HepG2 (cell line): Measurements from ENCODE around the gene C16orf54. TPM values are rescaled to one million over a fixed set of nuclear protein-coding genes. Genes with fewer than 3 reads are reported as not detected.

Experiments
- ATAD3A ChIP-seq: sonication (generic); formaldehyde crosslinking; IDR thresholded peaks from 2 replicates; pipeline ENCODE4 v1.4.0; 2020; ENCODE audit warnings: missing genetic modification reagents
- DMAP1 ChIP-seq: IDR thresholded peaks from 2 replicates; pipeline ENCODE4 v1.6.1; 2016
- FLYWCH1 ChIP-seq: sonication (generic); formaldehyde crosslinking; IDR thresholded peaks from 2 replicates; pipeline ENCODE4 v1.8.1; 2023; ENCODE audit warnings: mild to moderate bottlenecking, missing genetic modification reagents
- GPN1 ChIP-seq: sonication (generic); formaldehyde crosslinking; IDR thresholded peaks from 2 replicates; pipeline ENCODE4 v1.5.1; 2020; ENCODE audit warnings: missing genetic modification reagents, borderline replicate concordance
- GTF2F1 ChIP-seq: fragments of 150-350 bp; IDR thresholded peaks from 2 replicates; pipeline ENCODE4 v1.6.1; 2014; ENCODE audit warnings: low read length
- HMG20A ChIP-seq: IDR thresholded peaks from 2 replicates; pipeline ENCODE4 v1.6.1; 2016; ENCODE audit warnings: borderline replicate concordance
- HNF4A ChIP-seq: sonication (generic); formaldehyde crosslinking; IDR thresholded peaks from 2 replicates; pipeline ENCODE4 v1.4.0; 2020; ENCODE audit warnings: missing genetic modification reagents
- HOXA5 ChIP-seq: sonication (generic); formaldehyde crosslinking; IDR thresholded peaks from 2 replicates; pipeline ENCODE4 v1.4.0; 2020; ENCODE audit warnings: missing genetic modification reagents
- JARID2 ChIP-seq: sonication (generic); formaldehyde crosslinking; IDR thresholded peaks from 2 replicates; pipeline ENCODE4 v1.8.1; 2023; ENCODE audit warnings: missing genetic modification reagents, inconsistent platforms; ENCODE audit not compliant: insufficient replicate concordance
- KDM6A ChIP-seq: IDR thresholded peaks from 2 replicates; pipeline ENCODE4 v1.6.1; 2016; ENCODE audit warnings: low read depth
- MATR3 ChIP-seq: sonication (generic); formaldehyde crosslinking; IDR thresholded peaks from 2 replicates; pipeline ENCODE4 v1.4.0; 2020; ENCODE audit warnings: missing genetic modification reagents
- MIER3 ChIP-seq: IDR thresholded peaks from 2 replicates; pipeline ENCODE4 v1.6.1; 2016; ENCODE audit warnings: missing compliant biosample characterization, borderline replicate concordance
- MTA3 ChIP-seq: sonication (generic); formaldehyde crosslinking; IDR thresholded peaks from 2 replicates; pipeline ENCODE4 v1.4.0; 2020; ENCODE audit warnings: missing genetic modification reagents
- NKX3-1 ChIP-seq: sonication (generic); formaldehyde crosslinking; IDR thresholded peaks from 2 replicates; pipeline ENCODE4 v1.5.0; 2020; ENCODE audit warnings: missing genetic modification reagents
- ONECUT2 ChIP-seq: sonication (generic); formaldehyde crosslinking; IDR thresholded peaks from 2 replicates; pipeline ENCODE4 v1.4.0; 2020; ENCODE audit warnings: missing genetic modification reagents
- PHF20 ChIP-seq: sonication (generic); formaldehyde crosslinking; IDR thresholded peaks from 2 replicates; pipeline ENCODE4 v1.5.0; 2020; ENCODE audit warnings: mild to moderate bottlenecking, missing genetic modification reagents
- REL ChIP-seq: sonication (generic); formaldehyde crosslinking; conservative IDR thresholded peaks from 2 replicates; pipeline ENCODE4 v1.8.0; 2022; ENCODE audit warnings: mild to moderate bottlenecking, missing genetic modification reagents, moderate library complexity
- SMARCE1 ChIP-seq: fragments of 450-650 bp; IDR thresholded peaks from 2 replicates; pipeline ENCODE4 v1.6.1; 2017; ENCODE audit warnings: borderline replicate concordance
- SRSF1 ChIP-seq: fragments of 200-400 bp; formaldehyde crosslinking; optimal IDR thresholded peaks from 2 replicates; pipeline ENCODE3; 2017; ENCODE audit warnings: mild to moderate bottlenecking, low read depth, low read length, moderate library complexity
- TIGD3 ChIP-seq: sonication (generic); formaldehyde crosslinking; IDR thresholded peaks from 2 replicates; pipeline ENCODE4 v1.5.1; 2020; ENCODE audit warnings: mild to moderate bottlenecking, missing genetic modification reagents, borderline replicate concordance
- ZNF296 ChIP-seq: sonication (generic); formaldehyde crosslinking; conservative IDR thresholded peaks from 2 replicates; pipeline ENCODE4 v1.5.0; 2020; ENCODE audit warnings: mild to moderate bottlenecking, missing genetic modification reagents
- ZNF468 ChIP-seq: sonication (generic); formaldehyde crosslinking; IDR thresholded peaks from 2 replicates; pipeline ENCODE4 v1.8.0; 2022; ENCODE audit warnings: mild to moderate bottlenecking, moderate library complexity, missing genetic modification reagents
- ZNF510 ChIP-seq: sonication (generic); formaldehyde crosslinking; IDR thresholded peaks from 2 replicates; pipeline ENCODE4 v1.4.0; 2020; ENCODE audit warnings: low read depth, mild to moderate bottlenecking, missing genetic modification reagents
- ZNF605 ChIP-seq: sonication (generic); formaldehyde crosslinking; IDR thresholded peaks from 2 replicates; pipeline ENCODE4 v1.8.0; 2022; ENCODE audit warnings: mild to moderate bottlenecking, missing genetic modification reagents
- polyA plus RNA-seq, 8 experiments: library from polyadenylated mRNA; depleted of rRNA in 3 of 8; stranded (reverse) in 7 of 8; unstranded in 1 of 8; fragments of >200 nt; fragmentation: Illumina TruSeq in 4 of 8; extraction: Trizol in 4 of 8; gene quantifications; 2 replicates each; pipeline versions ENCODE4 v1.2.1 to v1.2.3, GENCODE V29; 2011 to 2016; ENCODE audit warnings: low read depth in 4 of 8, missing spikeins in 1 of 8, mixed read lengths in 1 of 8; ENCODE audit not compliant: insufficient read depth in 1 of 8
- total RNA-seq, 5 experiments: library from RNA; depleted of rRNA; stranded (reverse); fragments of >200 nt; fragmentation: Illumina TruSeq; extraction: Trizol; gene quantifications; 2 replicates each; pipeline ENCODE4 v1.2.3, GENCODE V29; 2016; ENCODE audit warnings: low read depth in 1 of 5
- TF ChIP-seq, protein P1 (sequence below): sonication (generic); formaldehyde crosslinking; IDR thresholded peaks from 2 replicates; pipeline ENCODE4 v1.4.0; 2020; ENCODE audit warnings: missing genetic modification reagents
- TF ChIP-seq, protein P2 (sequence below): sonication (generic); formaldehyde crosslinking; IDR thresholded peaks from 2 replicates; pipeline ENCODE4 v1.8.1; 2023; ENCODE audit warnings: mild to moderate bottlenecking, missing genetic modification reagents, borderline replicate concordance
- TF ChIP-seq, protein P3 (sequence below): IDR thresholded peaks from 2 replicates; pipeline ENCODE4 v1.6.1; 2016; ENCODE audit warnings: low read depth, control low read depth

C16orf54 gene
- total and polyA plus RNA-seq, 2 of the 13 experiments (the other 11 are each of a cell fraction or from before 2014, with no cell fraction given), result not detected

DNA sequence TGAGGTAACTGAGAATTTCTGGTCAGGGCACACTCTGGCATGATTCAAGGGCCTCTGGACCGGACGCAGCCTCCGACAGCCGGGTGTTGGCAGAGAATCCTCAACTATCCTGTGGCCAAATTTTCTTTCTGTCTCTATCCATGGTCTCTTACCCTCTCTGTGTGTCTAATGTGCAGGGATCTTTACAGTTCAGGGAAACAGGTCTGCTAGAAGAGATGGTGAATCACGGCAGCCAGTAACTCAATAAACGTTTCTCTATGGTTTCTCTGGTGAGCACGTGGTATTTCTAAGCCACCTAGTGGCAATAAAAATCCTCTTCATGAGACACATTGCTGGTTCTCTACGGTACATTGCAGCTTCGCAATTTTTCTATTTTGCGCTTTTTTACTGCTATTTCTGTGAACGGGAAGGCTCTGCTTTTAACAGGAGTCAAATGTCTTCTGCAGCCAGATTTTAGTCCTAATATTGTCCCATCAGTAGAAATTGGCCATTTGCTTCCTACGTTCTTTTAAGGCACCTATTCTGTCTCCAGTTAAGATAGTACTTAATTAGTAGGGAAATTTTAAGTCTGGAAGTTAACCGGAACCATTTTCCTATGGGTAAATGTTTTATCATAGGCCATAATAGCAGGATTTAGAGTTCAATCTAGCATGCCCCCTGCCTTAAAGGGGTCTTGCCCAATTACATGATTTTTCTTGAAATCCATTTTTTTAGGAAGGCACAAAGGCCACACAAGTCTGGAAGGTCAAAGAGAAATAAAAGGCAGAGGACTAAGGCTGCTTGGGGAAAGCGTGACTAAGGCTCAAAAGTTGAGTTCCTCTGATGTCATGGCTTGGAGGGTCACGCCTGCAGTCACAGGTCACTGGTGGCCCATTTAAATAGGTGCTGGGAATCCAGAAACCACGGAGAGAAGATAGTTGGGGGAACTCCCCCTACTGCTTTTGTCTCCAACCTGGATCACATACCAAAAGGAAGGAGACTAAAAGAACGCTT is 35.3 kb downstream of the C16orf54 start (continued):
- TF ChIP-seq SRSF1 (no peak), ZNF468 (CRISPR knock-in tag) (no peak), HNF4A (CRISPR knock-in tag) (no peak), ZNF605 (no peak), GPN1 (CRISPR knock-in tag) (no peak), SMARCE1 (no peak), ONECUT2 (CRISPR knock-in tag) (no peak), GTF2F1 (no peak), PHF20 (CRISPR knock-in tag) (no peak), MIER3 (CRISPR knock-in tag) (no peak), FLYWCH1 (no peak), ATAD3A (CRISPR knock-in tag) (no peak), JARID2 (CRISPR knock-in tag) (no peak), HOXA5 (CRISPR knock-in tag) (no peak), MTA3 (no peak), HMG20A (no peak), ZNF510 (CRISPR knock-in tag) (no peak), KDM6A (no peak), ZNF296 (CRISPR knock-in tag) (no peak), DMAP1 (CRISPR knock-in tag) (no peak; the same call in 1 of the 2 replicates), MATR3 (CRISPR knock-in tag) (no peak), NKX3-1 (no peak), TIGD3 (CRISPR knock-in tag) (no peak), REL (CRISPR knock-in tag) (no peak)
- TF ChIP-seq, protein P1, sequence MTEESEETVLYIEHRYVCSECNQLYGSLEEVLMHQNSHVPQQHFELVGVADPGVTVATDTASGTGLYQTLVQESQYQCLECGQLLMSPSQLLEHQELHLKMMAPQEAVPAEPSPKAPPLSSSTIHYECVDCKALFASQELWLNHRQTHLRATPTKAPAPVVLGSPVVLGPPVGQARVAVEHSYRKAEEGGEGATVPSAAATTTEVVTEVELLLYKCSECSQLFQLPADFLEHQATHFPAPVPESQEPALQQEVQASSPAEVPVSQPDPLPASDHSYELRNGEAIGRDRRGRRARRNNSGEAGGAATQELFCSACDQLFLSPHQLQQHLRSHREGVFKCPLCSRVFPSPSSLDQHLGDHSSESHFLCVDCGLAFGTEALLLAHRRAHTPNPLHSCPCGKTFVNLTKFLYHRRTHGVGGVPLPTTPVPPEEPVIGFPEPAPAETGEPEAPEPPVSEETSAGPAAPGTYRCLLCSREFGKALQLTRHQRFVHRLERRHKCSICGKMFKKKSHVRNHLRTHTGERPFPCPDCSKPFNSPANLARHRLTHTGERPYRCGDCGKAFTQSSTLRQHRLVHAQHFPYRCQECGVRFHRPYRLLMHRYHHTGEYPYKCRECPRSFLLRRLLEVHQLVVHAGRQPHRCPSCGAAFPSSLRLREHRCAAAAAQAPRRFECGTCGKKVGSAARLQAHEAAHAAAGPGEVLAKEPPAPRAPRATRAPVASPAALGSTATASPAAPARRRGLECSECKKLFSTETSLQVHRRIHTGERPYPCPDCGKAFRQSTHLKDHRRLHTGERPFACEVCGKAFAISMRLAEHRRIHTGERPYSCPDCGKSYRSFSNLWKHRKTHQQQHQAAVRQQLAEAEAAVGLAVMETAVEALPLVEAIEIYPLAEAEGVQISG (CRISPR knock-in tag), result peak; percentile 39; the same call in 1 of the 2 replicates
- TF ChIP-seq, protein P2, sequence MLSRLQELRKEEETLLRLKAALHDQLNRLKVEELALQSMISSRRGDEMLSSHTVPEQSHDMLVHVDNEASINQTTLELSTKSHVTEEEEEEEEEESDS (CRISPR knock-in tag), result no peak
- TF ChIP-seq, protein P3, sequence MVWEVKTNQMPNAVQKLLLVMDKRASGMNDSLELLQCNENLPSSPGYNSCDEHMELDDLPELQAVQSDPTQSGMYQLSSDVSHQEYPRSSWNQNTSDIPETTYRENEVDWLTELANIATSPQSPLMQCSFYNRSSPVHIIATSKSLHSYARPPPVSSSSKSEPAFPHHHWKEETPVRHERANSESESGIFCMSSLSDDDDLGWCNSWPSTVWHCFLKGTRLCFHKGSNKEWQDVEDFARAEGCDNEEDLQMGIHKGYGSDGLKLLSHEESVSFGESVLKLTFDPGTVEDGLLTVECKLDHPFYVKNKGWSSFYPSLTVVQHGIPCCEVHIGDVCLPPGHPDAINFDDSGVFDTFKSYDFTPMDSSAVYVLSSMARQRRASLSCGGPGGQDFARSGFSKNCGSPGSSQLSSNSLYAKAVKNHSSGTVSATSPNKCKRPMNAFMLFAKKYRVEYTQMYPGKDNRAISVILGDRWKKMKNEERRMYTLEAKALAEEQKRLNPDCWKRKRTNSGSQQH (CRISPR knock-in tag), result no peak
